HG03469 (cell line): ENCODE measurements around the gene TMEM121.
A peak's percentile ranks its signal among the peaks of the same experiment; 100 is the strongest.

Experiments
- ATAC-seq: cut with Tn5 transposase; IDR thresholded peaks from one replicate; pipeline ENCODE4 v1.9.1; 2021; ENCODE audit warnings: mild to moderate bottlenecking, moderate library complexity, moderate number of reproducible peaks; ENCODE audit not compliant: unreplicated experiment

The TMEM121 gene

GRCh38 chr14:105525861-105526775 is at the start of gene TMEM121:
TMEM121 (plus strand) TSS chr14:105526583; CDS start chr14:105528835, 2,252 bp downstream.
- ATAC-seq: no peak

- ATAC-seq: no peak
Observed at GRCh38 chr14:105476831-105477659, 49.3 kb upstream of the TMEM121 start.

- ATAC-seq: no peak
Observed at GRCh38 chr14:105477660-105478397, 48.6 kb upstream of the TMEM121 start.

- no peak for ATAC-seq
Observed at GRCh38 chr14:105478398-105479251, 47.8 kb upstream of the TMEM121 start.

- ATAC-seq: no peak
Observed at GRCh38 chr14:105479431-105480158, 46.8 kb upstream of the TMEM121 start.

- ATAC-seq: no peak
Observed at GRCh38 chr14:105480199-105480746, 46.1 kb upstream of the TMEM121 start.

- peak; percentile 34 for ATAC-seq
Observed at GRCh38 chr14:105480807-105481801, 45.3 kb upstream of the TMEM121 start.

- peak; percentile 32 for ATAC-seq
Observed at GRCh38 chr14:105481886-105482457, 44.4 kb upstream of the TMEM121 start.

GRCh38 chr14:105482486-105483110 is 43.8 kb upstream of the TMEM121 start:
- no peak for ATAC-seq

- no peak for ATAC-seq
Observed at GRCh38 chr14:105483300-105484068, 42.9 kb upstream of the TMEM121 start.

- ATAC-seq: no peak
Observed at GRCh38 chr14:105484069-105484996, 42.0 kb upstream of the TMEM121 start.

GRCh38 chr14:105484997-105485393 is 41.4 kb upstream of the TMEM121 start:
- ATAC-seq: no peak

- ATAC-seq: no peak
Observed at GRCh38 chr14:105485739-105486162, 40.6 kb upstream of the TMEM121 start.

GRCh38 chr14:105486163-105486973 is 40.0 kb upstream of the TMEM121 start, which contains the start of gene CRIP1:
CRIP1 (plus strand) TSS chr14:105486886; CDS start chr14:105487260, 374 bp downstream.
- ATAC-seq: no peak
